ENCODE results near the gene PDIK1L. TPM values are rescaled to one million over a fixed set of nuclear protein-coding genes. Genes with fewer than 3 reads are reported as not detected.

Gene PDIK1L
- total and polyA plus RNA-seq, 2 of the 4 experiments (the other 2 are of a cell fraction), result 1.4 to 3.0 TPM

GRCh38 chr1:26127235-26128163 lies 15.9 kb downstream of the PDIK1L start (continued):
- no peak for TF ChIP-seq SMC3 (IDR thresholded peaks at IDR 0.05; ENCODE audit: low read depth, low read length)

- Histone ChIP-seq H3K14ac (replicated peaks; ENCODE audit: low read depth, low read length) (no peak overlapping the region), H3K36me3 (ENCODE audit: control insufficient read depth, insufficient read depth, low read length) (no peaks in the 10 kb centered on the region), H3K27ac (ENCODE audit: insufficient read depth, low read length) (no peak overlapping the region), H3K9ac (ENCODE audit: low read depth, low read length) (no peak overlapping the region), H3K56ac (ENCODE audit: extremely low read depth, insufficient read depth, low read length) (no peak overlapping the region), H2BK5ac (ENCODE audit: low read depth, low read length, poor library complexity, severe bottlenecking) (no peak overlapping the region), H3K4me3 (ENCODE audit: insufficient read depth, low read depth, low read length) (no peak overlapping the region), H2AFZ (replicated peaks; ENCODE audit: low read length, poor library complexity) (no peak overlapping the region), H2BK20ac (ENCODE audit: low read depth, low read length) (no peak overlapping the region), H2BK15ac (ENCODE audit: low read depth, low read length) (no peak overlapping the region), H4K8ac (ENCODE audit: low read depth in 2 of 2, low read length in 2 of 2) (no peak overlapping the region), H4K5ac (ENCODE audit: low read depth, low read length) (no peak overlapping the region), H3K4me1 (ENCODE audit: control insufficient read depth, insufficient read depth, low read length) (0 out of 2 replicates have a peak, but pooled peaks cover 1% of the 10 kb centered on the region), H3K18ac (ENCODE audit: low read depth, low read length) (no peak overlapping the region), H3K4ac (ENCODE audit: low read depth, low read length) (no peak overlapping the region), H3K23ac (ENCODE audit: low read depth, low read length) (no peak overlapping the region), H3K79me1 (ENCODE audit: low read depth in 1 of 2, low read length in 2 of 2) (no peaks in the 10 kb centered on the region), H3K27me3 (ENCODE audit: control insufficient read depth, insufficient read depth, low read length) (peaks cover 11% of the 10 kb centered on the region), H4K20me1 (ENCODE audit: insufficient read depth, low read length) (no peaks in the 10 kb centered on the region), H2AK5ac (ENCODE audit: low read depth, low read length) (no peak overlapping the region), H3K4me2 (ENCODE audit: low read depth, low read length) (no peak overlapping the region), H3K9me3 (ENCODE audit: control insufficient read depth, insufficient read depth, low read length) (no peaks in the 10 kb centered on the region), H2BK120ac (ENCODE audit: low read depth, low read length) (no peak overlapping the region), H4K91ac (ENCODE audit: insufficient read depth, low read depth, low read length) (no peak overlapping the region), H2AK9ac (replicated peaks; ENCODE audit: low read depth, low read length, poor library complexity) (no peak overlapping the region), H3K9me1 (ENCODE audit: insufficient read depth, low read length) (no peaks in the 10 kb centered on the region)
- dilution Hi-C loops (cut with HindIII; ENCODE audit: low sequenced_read_pairs, unreplicated experiment), result no loop called here
- TF ChIP-seq MXI1 (IDR thresholded peaks at IDR 0.05; ENCODE audit: borderline replicate concordance, low read depth, low read length), result no peak
- no CpG with 5 or more reads among the region's 4 CpGs for WGBS, 2 experiments (ENCODE audit: extremely low coverage in 2 of 2, insufficient read length in 1 of 2)
- intact Hi-C loops (cut with micrococcal nuclease), result no loop called here
- ChIA-PET CTCF (interaction anchor here (1.1 to 1.3 kb wide), 2 partner anchors 16 to 94 kb away, joined by 4 read pairs; no protein-coding TSS in a partner anchor), POLR2A (ENCODE audit: unreplicated experiment) (no interaction called here)
- DNase-seq (no peak), ATAC-seq (ENCODE audit: low read depth) (no peak)
- in situ Hi-C loops (cut with MboI; ENCODE audit: low sequenced_read_pairs), result no loop called here
- BruUV-seq (replicated peaks), result no TSS peak
These were observed 18.2 kb downstream of the PDIK1L start for GRCh38 chr1:26129778-26130177.

All from IMR-90 (cell line).